Liver (tissue), 9 donors: ENCODE measurements around the gene EXD2. TPM values are rescaled to one million over a fixed set of nuclear protein-coding genes. Genes with fewer than 3 reads are reported as not detected.
"Not testable (repeated sequence)": the region's sequence is repeated elsewhere in the genome, so short reads cannot be mapped to it uniquely, and the experiment has no call there.

Source experiments
- DNase-seq: peaks from one replicate; pipeline ENCODE4 v3.0.0-alpha.2; 2017; ENCODE audit warnings: low spot score
- H3K27ac ChIP-seq, 2 donors: one replicate each; pipeline ENCODE4 v1.7.0; 2013; ENCODE audit warnings: inconsistent platforms in 2 of 2, low read length in 2 of 2, control low read depth in 1 of 2, low read depth in 1 of 2, mild to moderate bottlenecking in 1 of 2
- H3K27me3 ChIP-seq, 4 donors: one replicate each; pipeline versions ENCODE4 v1.6.1 to v1.7.0; 2013; ENCODE audit warnings: low read length in 3 of 4, inconsistent platforms in 1 of 4, mild to moderate bottlenecking in 1 of 4, moderate library complexity in 1 of 4; ENCODE audit not compliant: control insufficient read depth in 4 of 4, insufficient read depth in 4 of 4
- H3K36me3 ChIP-seq, 4 donors: one replicate each; pipeline versions ENCODE4 v1.6.1 to v1.7.0; 2013; ENCODE audit warnings: low read length in 3 of 4, mild to moderate bottlenecking in 3 of 4, low read depth in 1 of 4, moderate library complexity in 1 of 4; ENCODE audit not compliant: control insufficient read depth in 4 of 4, insufficient read depth in 3 of 4
- H3K4me1 ChIP-seq, 4 donors: one replicate each; pipeline versions ENCODE4 v1.6.1 to v1.7.0; 2013; ENCODE audit warnings: low read length in 3 of 4, mild to moderate bottlenecking in 3 of 4, moderate library complexity in 1 of 4; ENCODE audit not compliant: control insufficient read depth in 4 of 4, insufficient read depth in 4 of 4
- H3K4me3 ChIP-seq, 3 donors: one replicate each; pipeline versions ENCODE4 v1.6.1 to v1.7.0; 2013; ENCODE audit warnings: low read length in 3 of 3, control low read depth in 1 of 3, low read depth in 1 of 3, mild to moderate bottlenecking in 1 of 3
- H3K9ac ChIP-seq, 2 donors: one replicate each; pipeline ENCODE4 v1.7.0; 2013; ENCODE audit warnings: low read length in 2 of 2, mild to moderate bottlenecking in 2 of 2, moderate library complexity in 2 of 2, control low read depth in 1 of 2, low read depth in 1 of 2
- H3K9me3 ChIP-seq, 4 donors: one replicate each; pipeline versions ENCODE4 v1.6.1 to v1.7.0; 2013; ENCODE audit warnings: low read length in 3 of 4; ENCODE audit not compliant: control insufficient read depth in 4 of 4
- EGR1 ChIP-seq, 2 donors: IDR thresholded peaks; 2 replicates each; pipeline ENCODE4 v1.6.1; 2016 to 2018; ENCODE audit warnings: antibody characterized with exemption in 2 of 2, low read depth in 2 of 2
- FOXA1 ChIP-seq: IDR thresholded peaks from 2 replicates; pipeline ENCODE4 v1.6.1; 2016; ENCODE audit warnings: antibody characterized with exemption
- FOXA2 ChIP-seq: IDR thresholded peaks from 2 replicates; pipeline ENCODE4 v1.6.1; 2016; ENCODE audit warnings: antibody characterized with exemption
- GABPA ChIP-seq, 2 donors: IDR thresholded peaks in 1 of 2; conservative IDR thresholded peaks in 1 of 2; 2 replicates each; pipeline ENCODE4 v1.6.1; 2016; ENCODE audit warnings: antibody characterized with exemption in 2 of 2, mild to moderate bottlenecking in 1 of 2, moderate library complexity in 1 of 2
- HNF4A ChIP-seq, 2 donors: conservative IDR thresholded peaks; 2 replicates each; pipeline ENCODE4 v1.6.1; 2016; ENCODE audit warnings: antibody characterized with exemption in 2 of 2, mild to moderate bottlenecking in 2 of 2
- HNF4G ChIP-seq: IDR thresholded peaks from 2 replicates; pipeline ENCODE4 v1.6.1; 2016; ENCODE audit warnings: antibody characterized with exemption
- JUND ChIP-seq, 2 donors: IDR thresholded peaks; 2 replicates each; pipeline ENCODE4 v1.6.1; 2016; ENCODE audit warnings: antibody characterized with exemption in 2 of 2
- NR2F2 ChIP-seq: IDR thresholded peaks from 2 replicates; pipeline ENCODE4 v1.6.1; 2016; ENCODE audit warnings: antibody characterized with exemption
- RXRA ChIP-seq, 2 donors: IDR thresholded peaks; 2 replicates each; pipeline ENCODE4 v1.6.1; 2017 to 2018; ENCODE audit warnings: antibody characterized with exemption in 2 of 2, mild to moderate bottlenecking in 1 of 2
- SP1 ChIP-seq: IDR thresholded peaks from 2 replicates; pipeline ENCODE4 v1.6.1; 2018; ENCODE audit warnings: antibody characterized with exemption, mild to moderate bottlenecking
- TAF1 ChIP-seq: conservative IDR thresholded peaks from 2 replicates; pipeline ENCODE4 v1.6.1; 2016; ENCODE audit warnings: antibody characterized with exemption, mild to moderate bottlenecking
- WGBS: extraction: QIAGEN DNeasy Blood & Tissue Kit; methylation state at CpG from one replicate; pipeline ENCODE4 v1.1.7; 2013; 5-methylcytosine and 5-hydroxymethylcytosine counted together
- polyA plus RNA-seq, 2 donors: library from polyadenylated mRNA; stranded (reverse) in 1 of 2; unstranded in 1 of 2; fragments of 200-250 nt in 1 of 2; fragments of >200 nt in 1 of 2; fragmentation: Nextera tagmentation in 1 of 2; extraction: Ambion mirVana in 1 of 2; gene quantifications; one replicate each; pipeline versions ENCODE4 v1.2.1 to v1.2.3, GENCODE V29; 2013 to 2015
- total RNA-seq, 2 donors: library from RNA; depleted of rRNA; stranded (reverse); fragments of >200 nt; gene quantifications; one replicate each; pipeline ENCODE4 v1.2.3, GENCODE V29; 2014
- TF ChIP-seq, protein P1 (sequence below): IDR thresholded peaks from 2 replicates; pipeline ENCODE4 v1.6.1; 2016; ENCODE audit warnings: antibody characterized with exemption
- TF ChIP-seq, protein P2 (sequence below): IDR thresholded peaks from 2 replicates; pipeline ENCODE4 v1.6.1; 2016; ENCODE audit warnings: antibody characterized with exemption
- TF ChIP-seq, protein P3 (sequence below): IDR thresholded peaks from 2 replicates; pipeline ENCODE4 v1.6.1; 2016; ENCODE audit warnings: antibody characterized with exemption
- TF ChIP-seq, protein P4 (sequence below): IDR thresholded peaks from 2 replicates; pipeline ENCODE4 v1.6.1; 2016; ENCODE audit warnings: antibody characterized with exemption, mild to moderate bottlenecking
- donor health status: healthy.
- donor health status: healthy.
- donor health status: healthy.
- donor health status: healthy.
- donor health status: healthy.

Gene EXD2
- total and polyA plus RNA-seq, 4 donors = 4.7 to 8.8 (median 5.0) TPM

DNA sequence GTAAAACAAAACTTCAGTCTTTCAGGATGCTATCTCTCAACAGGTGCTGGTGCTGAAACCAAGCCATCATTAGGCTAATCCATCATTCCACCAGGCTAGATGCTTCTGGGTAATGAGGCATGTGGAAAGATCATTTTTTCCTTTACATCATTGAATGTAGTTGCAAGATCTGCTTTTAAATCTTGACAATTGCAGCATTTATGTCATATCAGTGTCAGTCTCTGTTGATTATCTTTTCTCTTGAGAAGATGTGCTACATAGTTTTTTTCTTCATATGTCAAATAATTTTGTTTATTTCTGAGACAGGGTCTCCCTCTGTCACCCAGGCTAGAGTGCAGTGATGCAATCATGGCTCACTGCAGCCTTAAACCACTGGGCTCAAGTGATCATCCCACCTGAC, 16.2 kb upstream of the EXD2 start:
- Histone ChIP-seq H3K27ac (no peak overlapping the region), H3K4me1 (no peaks in the 10 kb centered on the region)
- TF ChIP-seq FOXA1 (no peak), JUND (IDR thresholded peaks at IDR 0.05) (no peak), TAF1 (no peak), RXRA (IDR thresholded peaks at IDR 0.05) (no peak), NR2F2 (no peak), HNF4A (conservative IDR thresholded peaks at IDR 0.05) (no peak), GABPA (IDR thresholded peaks at IDR 0.05 in 1 of 2, conservative IDR thresholded peaks at IDR 0.05 in 1 of 2) (no peak), SP1 (no peak), FOXA2 (no peak)
- TF ChIP-seq, protein P1, sequence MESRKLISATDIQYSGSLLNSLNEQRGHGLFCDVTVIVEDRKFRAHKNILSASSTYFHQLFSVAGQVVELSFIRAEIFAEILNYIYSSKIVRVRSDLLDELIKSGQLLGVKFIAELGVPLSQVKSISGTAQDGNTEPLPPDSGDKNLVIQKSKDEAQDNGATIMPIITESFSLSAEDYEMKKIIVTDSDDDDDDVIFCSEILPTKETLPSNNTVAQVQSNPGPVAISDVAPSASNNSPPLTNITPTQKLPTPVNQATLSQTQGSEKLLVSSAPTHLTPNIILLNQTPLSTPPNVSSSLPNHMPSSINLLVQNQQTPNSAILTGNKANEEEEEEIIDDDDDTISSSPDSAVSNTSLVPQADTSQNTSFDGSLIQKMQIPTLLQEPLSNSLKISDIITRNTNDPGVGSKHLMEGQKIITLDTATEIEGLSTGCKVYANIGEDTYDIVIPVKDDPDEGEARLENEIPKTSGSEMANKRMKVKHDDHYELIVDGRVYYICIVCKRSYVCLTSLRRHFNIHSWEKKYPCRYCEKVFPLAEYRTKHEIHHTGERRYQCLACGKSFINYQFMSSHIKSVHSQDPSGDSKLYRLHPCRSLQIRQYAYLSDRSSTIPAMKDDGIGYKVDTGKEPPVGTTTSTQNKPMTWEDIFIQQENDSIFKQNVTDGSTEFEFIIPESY = no peak

DNA sequence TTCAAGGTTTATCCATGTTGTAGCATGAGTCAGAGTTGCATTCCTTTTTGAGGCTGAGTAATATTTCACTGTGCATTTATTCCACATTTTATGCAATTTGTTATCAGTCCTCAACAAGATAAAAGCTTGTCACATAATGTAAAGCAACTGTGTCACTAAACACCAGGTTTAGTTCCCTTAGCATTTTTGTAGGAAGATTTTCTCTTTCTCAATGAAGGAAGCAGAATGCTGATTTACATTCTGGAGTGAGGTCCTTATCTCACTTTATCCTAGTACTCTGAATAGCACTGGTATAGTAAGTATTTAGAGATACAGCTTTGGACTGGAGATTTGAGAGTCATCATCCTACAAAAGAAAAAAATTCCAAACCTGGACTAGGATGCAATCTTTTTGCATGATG, 9.8 kb upstream of the EXD2 start:
- Histone ChIP-seq H3K36me3 (no peaks in the 10 kb centered on the region), H3K4me3 (no peak overlapping the region), H3K4me1 (no peaks in the 10 kb centered on the region), H3K27ac (no peak overlapping the region), H3K9ac (no peak overlapping the region), H3K27me3 (no peaks in the 10 kb centered on the region), H3K9me3 (no peaks in the 10 kb centered on the region)
- DNase-seq = no peak
- TF ChIP-seq, protein P2, sequence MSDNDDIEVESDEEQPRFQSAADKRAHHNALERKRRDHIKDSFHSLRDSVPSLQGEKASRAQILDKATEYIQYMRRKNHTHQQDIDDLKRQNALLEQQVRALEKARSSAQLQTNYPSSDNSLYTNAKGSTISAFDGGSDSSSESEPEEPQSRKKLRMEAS = no peak

More for the DNA sequence above, 16.2 kb upstream of the EXD2 start:
- Histone ChIP-seq H3K4me3 (no peak overlapping the region), H3K9me3 (no peaks in the 10 kb centered on the region), H3K27me3 (no peaks in the 10 kb centered on the region), H3K36me3 (no peaks in the 10 kb centered on the region), H3K9ac (no peak overlapping the region)
- DNase-seq = no peak

DNA sequence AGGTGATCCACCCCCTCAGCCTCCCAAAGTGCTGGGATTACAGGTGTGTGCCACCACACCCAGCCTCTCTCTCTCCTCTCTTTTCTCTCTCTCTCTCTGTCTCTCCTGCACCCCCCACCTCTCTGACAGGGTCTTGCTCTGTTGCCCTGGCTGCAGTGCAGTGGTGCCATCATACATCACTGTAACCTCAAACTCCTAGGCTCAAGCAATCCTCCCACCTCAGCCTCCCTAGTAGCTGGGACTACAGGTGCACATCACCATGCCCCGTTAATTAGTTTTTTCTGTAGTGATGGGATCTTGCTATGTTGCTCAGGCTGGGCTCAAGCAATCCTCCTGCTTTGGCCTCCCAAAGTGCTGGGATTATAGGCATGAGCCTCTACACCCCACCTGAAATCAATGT, 8.7 kb upstream of the EXD2 start:
- not testable (repeated sequence) for H3K36me3 ChIP-seq, H3K4me1 ChIP-seq, H3K27ac ChIP-seq, H3K27me3 ChIP-seq, H3K9me3 ChIP-seq, DNase-seq, H3K4me3 ChIP-seq, H3K9ac ChIP-seq
- 97% methylated on average over 1 of the region's 1 CpG for WGBS

DNA sequence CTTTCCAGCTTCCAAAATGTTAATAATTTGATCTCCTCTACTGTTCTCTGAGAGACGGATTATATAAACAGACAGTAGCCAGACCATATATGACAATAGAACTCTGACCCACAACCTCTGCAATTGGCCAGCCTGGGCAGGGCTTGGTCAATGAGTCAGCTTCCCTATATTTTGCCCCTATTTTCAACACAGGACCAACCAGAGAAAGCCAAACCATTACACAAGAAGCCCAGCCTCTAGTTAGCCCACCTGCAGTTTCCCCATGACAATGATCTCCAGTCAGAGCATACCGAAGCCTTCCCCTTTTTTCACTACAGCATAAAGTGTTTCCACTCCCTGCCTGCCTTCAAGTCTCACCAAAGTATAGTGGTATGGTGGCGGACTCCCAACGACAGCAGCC, 7.6 kb upstream of the EXD2 start:
- Histone ChIP-seq H3K4me1 (no peaks in the 10 kb centered on the region), H3K4me3 (no peak overlapping the region), H3K9me3 (no peaks in the 10 kb centered on the region), H3K9ac (no peak overlapping the region), H3K27me3 (no peaks in the 10 kb centered on the region), H3K27ac (no peak overlapping the region), H3K36me3 (no peaks in the 10 kb centered on the region)
- DNase-seq = no peak
- TF ChIP-seq FOXA2 (no peak), HNF4G (no peak), GABPA (IDR thresholded peaks at IDR 0.05 in 1 of 2, conservative IDR thresholded peaks at IDR 0.05 in 1 of 2) (no peak), EGR1 (IDR thresholded peaks at IDR 0.05; ENCODE audit: low read depth in 2 of 2) (no peak), NR2F2 (no peak)
- TF ChIP-seq, protein P3, sequence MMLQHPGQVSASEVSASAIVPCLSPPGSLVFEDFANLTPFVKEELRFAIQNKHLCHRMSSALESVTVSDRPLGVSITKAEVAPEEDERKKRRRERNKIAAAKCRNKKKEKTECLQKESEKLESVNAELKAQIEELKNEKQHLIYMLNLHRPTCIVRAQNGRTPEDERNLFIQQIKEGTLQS = no peak
- TF ChIP-seq, protein P1 = no peak
- TF ChIP-seq, protein P4, sequence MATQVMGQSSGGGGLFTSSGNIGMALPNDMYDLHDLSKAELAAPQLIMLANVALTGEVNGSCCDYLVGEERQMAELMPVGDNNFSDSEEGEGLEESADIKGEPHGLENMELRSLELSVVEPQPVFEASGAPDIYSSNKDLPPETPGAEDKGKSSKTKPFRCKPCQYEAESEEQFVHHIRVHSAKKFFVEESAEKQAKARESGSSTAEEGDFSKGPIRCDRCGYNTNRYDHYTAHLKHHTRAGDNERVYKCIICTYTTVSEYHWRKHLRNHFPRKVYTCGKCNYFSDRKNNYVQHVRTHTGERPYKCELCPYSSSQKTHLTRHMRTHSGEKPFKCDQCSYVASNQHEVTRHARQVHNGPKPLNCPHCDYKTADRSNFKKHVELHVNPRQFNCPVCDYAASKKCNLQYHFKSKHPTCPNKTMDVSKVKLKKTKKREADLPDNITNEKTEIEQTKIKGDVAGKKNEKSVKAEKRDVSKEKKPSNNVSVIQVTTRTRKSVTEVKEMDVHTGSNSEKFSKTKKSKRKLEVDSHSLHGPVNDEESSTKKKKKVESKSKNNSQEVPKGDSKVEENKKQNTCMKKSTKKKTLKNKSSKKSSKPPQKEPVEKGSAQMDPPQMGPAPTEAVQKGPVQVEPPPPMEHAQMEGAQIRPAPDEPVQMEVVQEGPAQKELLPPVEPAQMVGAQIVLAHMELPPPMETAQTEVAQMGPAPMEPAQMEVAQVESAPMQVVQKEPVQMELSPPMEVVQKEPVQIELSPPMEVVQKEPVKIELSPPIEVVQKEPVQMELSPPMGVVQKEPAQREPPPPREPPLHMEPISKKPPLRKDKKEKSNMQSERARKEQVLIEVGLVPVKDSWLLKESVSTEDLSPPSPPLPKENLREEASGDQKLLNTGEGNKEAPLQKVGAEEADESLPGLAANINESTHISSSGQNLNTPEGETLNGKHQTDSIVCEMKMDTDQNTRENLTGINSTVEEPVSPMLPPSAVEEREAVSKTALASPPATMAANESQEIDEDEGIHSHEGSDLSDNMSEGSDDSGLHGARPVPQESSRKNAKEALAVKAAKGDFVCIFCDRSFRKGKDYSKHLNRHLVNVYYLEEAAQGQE = no peak
- WGBS = 78% methylated on average over 4 of the region's 4 CpGs
